Neural progenitor cell (in vitro differentiated cells): ENCODE data around the gene FARS2.

Source experiments
- EZH2 ChIP-seq: fragments of 200-600 bp; sonication (generic); IDR thresholded peaks from 2 replicates; pipeline ENCODE4 v1.6.1; 2017; ENCODE audit warnings: antibody characterized with exemption, mild to moderate bottlenecking, moderate library complexity
- EZH2phosphoT487 ChIP-seq: fragments of 200-600 bp; sonication (generic); IDR thresholded peaks from 2 replicates; pipeline ENCODE4 v1.6.1; 2017; ENCODE audit warnings: antibody characterized with exemption
- TF ChIP-seq, protein P1 (sequence below): fragments of 200-600 bp; sonication (generic); IDR thresholded peaks from 2 replicates; pipeline ENCODE4 v1.5.1; 2017; ENCODE audit warnings: antibody characterized with exemption, mild to moderate bottlenecking

DNA sequence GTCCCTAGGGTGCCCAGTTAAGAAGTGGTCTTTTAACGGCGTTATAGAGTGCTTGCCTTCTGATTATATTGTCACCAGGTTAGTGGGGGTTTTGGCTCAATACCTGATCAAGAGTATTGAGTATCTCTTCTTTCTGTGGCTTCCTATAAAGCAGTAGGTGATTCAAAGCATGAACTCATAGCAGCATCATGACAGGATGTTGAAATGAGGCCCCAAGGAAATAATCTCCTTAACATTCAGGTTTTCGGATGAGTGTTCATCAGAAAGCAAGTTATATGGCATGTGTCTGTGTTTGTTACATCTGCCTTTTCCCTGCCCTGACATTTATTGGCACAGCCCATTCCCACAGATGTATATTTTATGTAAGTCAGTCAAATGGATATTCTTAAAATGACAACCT is 301.0 kb downstream of the FARS2 start:
- TF ChIP-seq, protein P1, sequence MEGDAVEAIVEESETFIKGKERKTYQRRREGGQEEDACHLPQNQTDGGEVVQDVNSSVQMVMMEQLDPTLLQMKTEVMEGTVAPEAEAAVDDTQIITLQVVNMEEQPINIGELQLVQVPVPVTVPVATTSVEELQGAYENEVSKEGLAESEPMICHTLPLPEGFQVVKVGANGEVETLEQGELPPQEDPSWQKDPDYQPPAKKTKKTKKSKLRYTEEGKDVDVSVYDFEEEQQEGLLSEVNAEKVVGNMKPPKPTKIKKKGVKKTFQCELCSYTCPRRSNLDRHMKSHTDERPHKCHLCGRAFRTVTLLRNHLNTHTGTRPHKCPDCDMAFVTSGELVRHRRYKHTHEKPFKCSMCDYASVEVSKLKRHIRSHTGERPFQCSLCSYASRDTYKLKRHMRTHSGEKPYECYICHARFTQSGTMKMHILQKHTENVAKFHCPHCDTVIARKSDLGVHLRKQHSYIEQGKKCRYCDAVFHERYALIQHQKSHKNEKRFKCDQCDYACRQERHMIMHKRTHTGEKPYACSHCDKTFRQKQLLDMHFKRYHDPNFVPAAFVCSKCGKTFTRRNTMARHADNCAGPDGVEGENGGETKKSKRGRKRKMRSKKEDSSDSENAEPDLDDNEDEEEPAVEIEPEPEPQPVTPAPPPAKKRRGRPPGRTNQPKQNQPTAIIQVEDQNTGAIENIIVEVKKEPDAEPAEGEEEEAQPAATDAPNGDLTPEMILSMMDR: no peak
- TF ChIP-seq EZH2 (no peak), EZH2phosphoT487 (no peak)
